Stimulated activated CD8-positive, alpha-beta memory T cell treated with anti-CD3 and anti-CD28 coated beads, Interleukin-2, amount 100 ng/mL, for 1 hour (primary cell): Measurements from ENCODE around the gene BTBD6.

Source experiments
- DNase-seq, 2 donors: peaks; one replicate each; pipeline ENCODE4 v3.0.0-alpha.2; 2020; ENCODE audit warnings: low read depth in 2 of 2

BTBD6 gene

GRCh38 chr14:105229099-105229655 is 19.2 kb upstream of the BTBD6 start:
- no peak for DNase-seq

- no peak for DNase-seq
These were observed 7.3 kb upstream of the BTBD6 start for GRCh38 chr14:105240811-105241576.

- DNase-seq, result no peak
These were observed 6.7 kb upstream of the BTBD6 start for GRCh38 chr14:105241641-105242040.

GRCh38 chr14:105244334-105244733 is 4.0 kb upstream of the BTBD6 start:
- no peak for DNase-seq

- no peak for DNase-seq
These were observed 1.3 kb upstream of the BTBD6 start for GRCh38 chr14:105247026-105247425.

GRCh38 chr14:105247715-105248367 is 492 bp upstream of the BTBD6 start:
- no peak for DNase-seq

- no peak for DNase-seq
These were observed 1.1 kb downstream of the BTBD6 start for GRCh38 chr14:105249182-105250007.

- no peak for DNase-seq
These were observed 1.7 kb downstream of the BTBD6 start for GRCh38 chr14:105250008-105250366.

- no peak for DNase-seq
These were observed 2.7 kb downstream of the BTBD6 start for GRCh38 chr14:105250986-105251385.

- no peak for DNase-seq
These were observed 3.6 kb downstream of the BTBD6 start for GRCh38 chr14:105251920-105252319.

- no peak for DNase-seq
These were observed 4.4 kb downstream of the BTBD6 start for GRCh38 chr14:105252552-105253328.

GRCh38 chr14:105253329-105253682 is 5.0 kb downstream of the BTBD6 start:
- no peak for DNase-seq

GRCh38 chr14:105255021-105255507 is 6.7 kb downstream of the BTBD6 start:
- DNase-seq, result no peak

GRCh38 chr14:105256292-105256960 is 8.1 kb downstream of the BTBD6 start:
- DNase-seq, result no peak

GRCh38 chr14:105257464-105257863 is 9.1 kb downstream of the BTBD6 start:
- DNase-seq, result no peak

- DNase-seq, result no peak
These were observed 10.5 kb downstream of the BTBD6 start for GRCh38 chr14:105258846-105259245.

- no peak for DNase-seq
These were observed 12.6 kb downstream of the BTBD6 start for GRCh38 chr14:105260959-105261358.

- no peak for DNase-seq
These were observed 13.4 kb downstream of the BTBD6 start for GRCh38 chr14:105261781-105262180.

GRCh38 chr14:105267820-105268548 is 19.7 kb downstream of the BTBD6 start:
- no peak for DNase-seq

GRCh38 chr14:105268736-105269354 is 20.5 kb downstream of the BTBD6 start:
- no peak for DNase-seq
